ENCODE results near the gene TMEM219.

Gene TMEM219

DNA sequence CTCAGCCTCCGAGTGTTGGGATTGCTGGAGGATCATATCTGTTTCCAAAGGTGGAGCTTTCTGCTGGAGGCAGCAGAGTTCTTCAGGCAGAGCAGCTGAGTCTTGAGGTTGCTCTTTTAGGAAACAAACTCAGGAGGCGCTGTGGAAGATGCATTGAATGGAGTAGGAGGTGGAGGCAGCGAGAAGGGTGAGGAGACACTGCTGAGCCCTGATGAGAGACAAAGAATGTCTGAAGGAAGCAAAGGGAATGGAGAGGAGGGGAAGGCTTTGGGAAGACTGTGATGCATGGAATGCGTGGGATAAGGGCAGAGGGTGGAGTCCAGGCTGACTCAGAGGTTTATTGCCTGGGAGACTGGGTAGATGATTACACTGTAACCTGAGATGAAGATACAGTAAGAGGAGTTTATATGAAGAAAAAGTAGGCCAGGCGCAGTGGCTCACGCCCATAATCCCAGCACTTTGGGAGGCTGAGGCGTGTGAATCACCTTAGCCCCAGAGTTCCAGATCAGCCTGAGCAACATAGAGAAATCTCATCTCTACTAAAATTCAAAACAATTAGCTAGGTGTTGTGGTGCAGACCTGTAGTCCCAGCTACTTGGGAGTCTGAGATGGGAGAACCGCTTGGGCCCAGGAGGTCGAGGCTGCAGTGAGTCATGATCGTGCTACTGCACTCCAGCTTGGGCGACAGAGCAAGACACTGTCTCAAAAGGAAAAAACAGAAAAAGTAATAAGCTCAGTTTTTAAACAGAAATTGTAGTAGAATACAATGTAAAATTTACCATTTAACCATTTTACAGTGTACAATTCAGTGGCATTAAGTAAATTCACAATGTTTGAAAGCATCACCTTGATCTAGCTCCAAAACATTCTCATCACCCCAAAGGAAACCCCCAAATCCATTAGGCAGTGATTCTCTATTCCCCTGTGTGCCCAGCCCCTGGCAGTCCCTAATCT is 17.8 kb upstream of the TMEM219 start:
- Histone ChIP-seq H3K36me3 (ENCODE audit: control insufficient read depth in 2 of 2, insufficient read depth in 1 of 2, low read length in 2 of 2) (no peaks in the 10 kb centered on the region), H3K4me1 (ENCODE audit: control insufficient read depth, insufficient read depth, low read length) (peaks cover 7% of the 10 kb centered on the region; the same call in 1 of the 2 replicates), H3K9me3 (ENCODE audit: control insufficient read depth, insufficient read depth, low read depth, low read length) (no peaks in the 10 kb centered on the region), H3K4me3 (ENCODE audit: low read depth, low read length) (peak overlapping the region; percentile 24), H3K27ac (ENCODE audit: extremely low read depth, low read depth, low read length) (peak overlapping the region; percentile 60)
- ChIA-PET POLR2A (interaction anchor here (0.7 to 3.2 kb wide), 10 partner anchors 17 to 136 kb away, joined by 3 to 24 read pairs (median 4); partner anchors contain the start of genes HIRIP3, KCTD13, TAOK2 and TMEM219), CTCF (interaction anchor here (0.6 to 2.5 kb wide), 15 partner anchors 10 to 96 kb away, joined by 3 to 16 read pairs (median 4); partner anchors contain the start of genes KCTD13 and TMEM219)
- TF ChIP-seq ZNF433 (tag by site-specific recombination; IDR thresholded peaks at IDR 0.05; ENCODE audit: low read depth) (no peak), ZNF114 (tag by site-specific recombination; IDR thresholded peaks at IDR 0.05) (no peak), ZNF169 (tag by site-specific recombination; IDR thresholded peaks at IDR 0.05) (no peak), ZNF146 (tag by site-specific recombination; IDR thresholded peaks at IDR 0.05) (no peak), ZNF48 (tag by site-specific recombination; IDR thresholded peaks at IDR 0.05) (no peak), ZFP37 (tag by site-specific recombination; IDR thresholded peaks at IDR 0.05) (no peak), ZNF311 (tag by site-specific recombination; IDR thresholded peaks at IDR 0.05; ENCODE audit: borderline replicate concordance) (no peak), HOXC10 (CRISPR knock-in tag; IDR thresholded peaks at IDR 0.05) (0 out of 2 replicates have a peak, but pooled peaks have one; percentile 36), ZNF837 (tag by site-specific recombination; IDR thresholded peaks at IDR 0.05) (no peak), SP7 (tag by site-specific recombination; IDR thresholded peaks at IDR 0.05) (peak; percentile 99), ZBTB7A (tag by site-specific recombination; IDR thresholded peaks at IDR 0.05; ENCODE audit: low read depth) (no peak), ZNF596 (tag by site-specific recombination; IDR thresholded peaks at IDR 0.05) (no peak), ZNF521 (tag by site-specific recombination; IDR thresholded peaks at IDR 0.05) (no peak), YY2 (tag by site-specific recombination; IDR thresholded peaks at IDR 0.05) (no peak), ZNF558 (tag by site-specific recombination; IDR thresholded peaks at IDR 0.05) (peak; percentile 20; the same call in 1 of the 2 replicates), ZNF354C (tag by site-specific recombination; IDR thresholded peaks at IDR 0.05; ENCODE audit: borderline replicate concordance, low read depth) (no peak), EGR2 (tag by site-specific recombination; IDR thresholded peaks at IDR 0.05; ENCODE audit: low read depth) (peak; percentile 98), ZEB2 (tag by site-specific recombination; IDR thresholded peaks at IDR 0.05) (peak; percentile 99), ZNF555 (tag by site-specific recombination; conservative IDR thresholded peaks at IDR 0.05) (no peak), ZNF571 (tag by site-specific recombination; IDR thresholded peaks at IDR 0.05) (no peak)
- TF ChIP-seq, protein P1, sequence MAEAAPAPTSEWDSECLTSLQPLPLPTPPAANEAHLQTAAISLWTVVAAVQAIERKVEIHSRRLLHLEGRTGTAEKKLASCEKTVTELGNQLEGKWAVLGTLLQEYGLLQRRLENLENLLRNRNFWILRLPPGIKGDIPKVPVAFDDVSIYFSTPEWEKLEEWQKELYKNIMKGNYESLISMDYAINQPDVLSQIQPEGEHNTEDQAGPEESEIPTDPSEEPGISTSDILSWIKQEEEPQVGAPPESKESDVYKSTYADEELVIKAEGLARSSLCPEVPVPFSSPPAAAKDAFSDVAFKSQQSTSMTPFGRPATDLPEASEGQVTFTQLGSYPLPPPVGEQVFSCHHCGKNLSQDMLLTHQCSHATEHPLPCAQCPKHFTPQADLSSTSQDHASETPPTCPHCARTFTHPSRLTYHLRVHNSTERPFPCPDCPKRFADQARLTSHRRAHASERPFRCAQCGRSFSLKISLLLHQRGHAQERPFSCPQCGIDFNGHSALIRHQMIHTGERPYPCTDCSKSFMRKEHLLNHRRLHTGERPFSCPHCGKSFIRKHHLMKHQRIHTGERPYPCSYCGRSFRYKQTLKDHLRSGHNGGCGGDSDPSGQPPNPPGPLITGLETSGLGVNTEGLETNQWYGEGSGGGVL (tag by site-specific recombination; IDR thresholded peaks at IDR 0.05), result peak; percentile 20; the same call in 1 of the 2 replicates
- TF ChIP-seq, protein P2, sequence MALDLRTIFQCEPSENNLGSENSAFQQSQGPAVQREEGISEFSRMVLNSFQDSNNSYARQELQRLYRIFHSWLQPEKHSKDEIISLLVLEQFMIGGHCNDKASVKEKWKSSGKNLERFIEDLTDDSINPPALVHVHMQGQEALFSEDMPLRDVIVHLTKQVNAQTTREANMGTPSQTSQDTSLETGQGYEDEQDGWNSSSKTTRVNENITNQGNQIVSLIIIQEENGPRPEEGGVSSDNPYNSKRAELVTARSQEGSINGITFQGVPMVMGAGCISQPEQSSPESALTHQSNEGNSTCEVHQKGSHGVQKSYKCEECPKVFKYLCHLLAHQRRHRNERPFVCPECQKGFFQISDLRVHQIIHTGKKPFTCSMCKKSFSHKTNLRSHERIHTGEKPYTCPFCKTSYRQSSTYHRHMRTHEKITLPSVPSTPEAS (tag by site-specific recombination; IDR thresholded peaks at IDR 0.05), result no peak
- TF ChIP-seq, protein P3, sequence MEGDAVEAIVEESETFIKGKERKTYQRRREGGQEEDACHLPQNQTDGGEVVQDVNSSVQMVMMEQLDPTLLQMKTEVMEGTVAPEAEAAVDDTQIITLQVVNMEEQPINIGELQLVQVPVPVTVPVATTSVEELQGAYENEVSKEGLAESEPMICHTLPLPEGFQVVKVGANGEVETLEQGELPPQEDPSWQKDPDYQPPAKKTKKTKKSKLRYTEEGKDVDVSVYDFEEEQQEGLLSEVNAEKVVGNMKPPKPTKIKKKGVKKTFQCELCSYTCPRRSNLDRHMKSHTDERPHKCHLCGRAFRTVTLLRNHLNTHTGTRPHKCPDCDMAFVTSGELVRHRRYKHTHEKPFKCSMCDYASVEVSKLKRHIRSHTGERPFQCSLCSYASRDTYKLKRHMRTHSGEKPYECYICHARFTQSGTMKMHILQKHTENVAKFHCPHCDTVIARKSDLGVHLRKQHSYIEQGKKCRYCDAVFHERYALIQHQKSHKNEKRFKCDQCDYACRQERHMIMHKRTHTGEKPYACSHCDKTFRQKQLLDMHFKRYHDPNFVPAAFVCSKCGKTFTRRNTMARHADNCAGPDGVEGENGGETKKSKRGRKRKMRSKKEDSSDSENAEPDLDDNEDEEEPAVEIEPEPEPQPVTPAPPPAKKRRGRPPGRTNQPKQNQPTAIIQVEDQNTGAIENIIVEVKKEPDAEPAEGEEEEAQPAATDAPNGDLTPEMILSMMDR (tag by site-specific recombination; IDR thresholded peaks at IDR 0.05), result peak; percentile 87
- TF ChIP-seq, protein P4, sequence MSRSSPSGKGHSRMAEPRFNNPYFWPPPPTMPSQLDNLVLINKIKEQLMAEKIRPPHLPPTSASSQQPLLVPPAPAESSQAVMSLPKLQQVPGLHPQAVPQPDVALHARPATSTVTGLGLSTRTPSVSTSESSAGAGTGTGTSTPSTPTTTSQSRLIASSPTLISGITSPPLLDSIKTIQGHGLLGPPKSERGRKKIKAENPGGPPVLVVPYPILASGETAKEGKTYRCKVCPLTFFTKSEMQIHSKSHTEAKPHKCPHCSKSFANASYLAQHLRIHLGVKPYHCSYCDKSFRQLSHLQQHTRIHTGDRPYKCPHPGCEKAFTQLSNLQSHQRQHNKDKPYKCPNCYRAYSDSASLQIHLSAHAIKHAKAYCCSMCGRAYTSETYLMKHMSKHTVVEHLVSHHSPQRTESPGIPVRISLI (tag by site-specific recombination; IDR thresholded peaks at IDR 0.05), result 0 out of 2 replicates have a peak, but pooled peaks have one; percentile 10
- TF ChIP-seq, protein P5, sequence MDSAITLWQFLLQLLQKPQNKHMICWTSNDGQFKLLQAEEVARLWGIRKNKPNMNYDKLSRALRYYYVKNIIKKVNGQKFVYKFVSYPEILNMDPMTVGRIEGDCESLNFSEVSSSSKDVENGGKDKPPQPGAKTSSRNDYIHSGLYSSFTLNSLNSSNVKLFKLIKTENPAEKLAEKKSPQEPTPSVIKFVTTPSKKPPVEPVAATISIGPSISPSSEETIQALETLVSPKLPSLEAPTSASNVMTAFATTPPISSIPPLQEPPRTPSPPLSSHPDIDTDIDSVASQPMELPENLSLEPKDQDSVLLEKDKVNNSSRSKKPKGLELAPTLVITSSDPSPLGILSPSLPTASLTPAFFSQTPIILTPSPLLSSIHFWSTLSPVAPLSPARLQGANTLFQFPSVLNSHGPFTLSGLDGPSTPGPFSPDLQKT (IDR thresholded peaks at IDR 0.05; ENCODE audit: borderline replicate concordance, low read depth, low read length), result no peak
- TF ChIP-seq, protein P6, sequence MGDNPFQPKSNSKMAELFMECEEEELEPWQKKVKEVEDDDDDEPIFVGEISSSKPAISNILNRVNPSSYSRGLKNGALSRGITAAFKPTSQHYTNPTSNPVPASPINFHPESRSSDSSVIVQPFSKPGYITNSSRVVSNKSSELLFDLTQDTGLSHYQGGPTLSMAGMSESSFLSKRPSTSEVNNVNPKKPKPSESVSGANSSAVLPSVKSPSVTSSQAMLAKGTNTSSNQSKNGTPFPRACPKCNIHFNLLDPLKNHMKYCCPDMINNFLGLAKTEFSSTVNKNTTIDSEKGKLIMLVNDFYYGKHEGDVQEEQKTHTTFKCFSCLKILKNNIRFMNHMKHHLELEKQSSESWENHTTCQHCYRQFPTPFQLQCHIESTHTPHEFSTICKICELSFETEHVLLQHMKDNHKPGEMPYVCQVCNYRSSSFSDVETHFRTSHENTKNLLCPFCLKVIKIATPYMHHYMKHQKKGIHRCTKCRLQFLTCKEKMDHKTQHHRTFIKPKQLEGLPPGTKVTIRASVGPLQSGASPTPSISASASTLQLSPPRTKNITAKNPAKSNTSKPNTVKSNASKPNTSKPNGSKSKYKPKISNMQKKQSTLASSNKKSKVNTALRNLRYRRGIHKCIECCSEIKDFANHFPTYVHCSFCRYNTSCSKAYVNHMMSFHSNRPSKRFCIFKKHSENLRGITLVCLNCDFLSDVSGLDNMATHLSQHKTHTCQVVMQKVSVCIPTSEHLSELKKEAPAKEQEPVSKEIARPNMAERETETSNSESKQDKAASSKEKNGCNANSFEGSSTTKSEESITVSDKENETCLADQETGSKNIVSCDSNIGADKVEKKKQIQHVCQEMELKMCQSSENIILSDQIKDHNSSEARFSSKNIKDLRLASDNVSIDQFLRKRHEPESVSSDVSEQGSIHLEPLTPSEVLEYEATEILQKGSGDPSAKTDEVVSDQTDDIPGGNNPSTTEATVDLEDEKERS (tag by site-specific recombination; IDR thresholded peaks at IDR 0.05), result no peak

Data from HEK293 (cell line).